GM10266 (cell line): ENCODE measurements around the gene HYI.
A peak's percentile ranks its signal among the peaks of the same experiment; 100 is the strongest.
"Not testable (repeated sequence)": the region's sequence is repeated elsewhere in the genome, so short reads cannot be mapped to it uniquely, and the experiment has no call there.

Source experiments
- DNase-seq: peaks from one replicate; pipeline ENCODE4 v3.0.0; 2012; ENCODE audit errors: extremely low spot score
- CTCF ChIP-seq: IDR thresholded peaks from 2 replicates; pipeline ENCODE4 v1.5.1; 2012; ENCODE audit warnings: mild to moderate bottlenecking, low read depth; ENCODE audit not compliant: control insufficient read depth, insufficient read depth; ENCODE audit errors: missing control alignments

The HYI gene

GRCh38 chr1:43460988-43461693 is 7.4 kb upstream of the HYI start:
- TF ChIP-seq CTCF = no peak
- DNase-seq = no peak

GRCh38 chr1:43458379-43458778 is 4.6 kb upstream of the HYI start:
- DNase-seq = not testable (repeated sequence)

DNA sequence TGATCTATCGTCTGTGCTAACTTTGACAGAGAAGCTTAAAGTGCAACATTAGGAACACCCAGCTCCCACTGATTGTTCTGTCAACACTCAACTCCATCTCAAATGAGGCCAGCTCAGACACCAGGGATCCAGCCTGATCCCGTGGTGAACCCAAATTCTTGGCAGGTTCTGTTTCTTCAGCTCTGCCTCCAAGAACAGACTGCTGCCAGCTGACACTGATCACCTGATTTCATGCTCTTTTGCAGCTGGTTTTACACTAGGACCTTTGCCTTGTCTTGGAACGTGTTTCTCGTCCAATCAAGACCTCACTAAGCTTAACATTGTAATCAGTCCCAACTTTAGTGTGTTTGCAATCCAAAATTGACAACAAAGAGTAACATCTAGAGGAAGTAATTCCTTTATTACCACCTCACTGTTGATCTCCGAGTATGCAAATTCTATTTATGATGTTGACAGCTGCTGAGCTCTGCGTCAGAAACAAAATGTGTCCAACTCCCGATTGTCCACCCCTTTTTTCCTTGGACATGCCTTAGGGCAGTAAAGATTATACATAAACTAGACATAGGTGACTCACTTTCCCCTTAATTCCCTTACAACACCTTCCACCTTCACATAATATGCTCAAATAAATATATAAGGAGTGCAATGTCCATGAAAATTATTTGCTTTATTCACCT is 1.6 kb upstream of the HYI start:
- no peak for TF ChIP-seq CTCF
- no peak for DNase-seq

GRCh38 chr1:43454270-43455011 is 710 bp upstream of the HYI start:
- DNase-seq = peak; percentile 92
- no peak for TF ChIP-seq CTCF

GRCh38 chr1:43452789-43453441 is 816 bp downstream of the HYI start:
- no peak for TF ChIP-seq CTCF

GRCh38 chr1:43451701-43452532 is 1.8 kb downstream of the HYI start:
- no peak for DNase-seq
- TF ChIP-seq CTCF = no peak

More at GRCh38 chr1:43452789-43453441, 816 bp downstream of the HYI start:
- peak; percentile 32 for DNase-seq

DNA sequence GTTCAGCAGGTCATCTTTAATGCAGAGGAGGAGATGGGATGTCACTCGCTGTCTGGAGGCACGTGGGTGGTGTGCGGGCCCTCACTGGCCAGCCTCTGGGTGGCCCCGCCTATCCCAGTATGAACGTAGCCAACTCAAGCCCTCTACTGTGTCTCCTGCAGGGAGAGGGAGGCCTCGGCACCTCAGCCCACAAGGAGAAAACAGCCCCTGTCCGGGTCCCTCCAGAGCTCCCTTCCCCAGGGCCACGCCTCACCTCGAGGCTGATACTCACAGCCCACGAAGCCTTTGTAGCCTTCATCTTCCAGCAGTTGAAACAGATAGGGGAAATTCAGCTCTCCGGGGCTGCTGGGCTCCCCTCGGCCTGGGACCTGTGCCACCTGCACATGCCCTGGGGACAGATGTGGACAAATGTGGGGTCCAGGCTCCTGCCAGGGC is 2.6 kb downstream of the HYI start:
- DNase-seq = no peak
- no peak for TF ChIP-seq CTCF
